Coronary artery (tissue), 2 donors: ENCODE results near the gene RTRAF.
A peak's percentile ranks its signal among the peaks of the same experiment; 100 is the strongest.

Experiments
- DNase-seq: peaks from one replicate; pipeline ENCODE4 v3.0.0-alpha.2; 2017; ENCODE audit warnings: low spot score
- H3K27ac ChIP-seq, 2 donors: fragments of 200-600 bp; sonication (generic); one replicate each; pipeline ENCODE4 v1.5.1; 2016 to 2019
- H3K4me3 ChIP-seq: fragments of 200-600 bp; sonication (generic); 2 replicates; pipeline ENCODE4 v1.5.1; 2016; ENCODE audit warnings: mild to moderate bottlenecking, moderate library complexity
- TF ChIP-seq, protein P1 (sequence below): fragments of 200-600 bp; sonication (generic); IDR thresholded peaks from one replicate; pipeline ENCODE4 v1.5.1; 2019; ENCODE audit warnings: antibody characterized with exemption

RTRAF gene

GRCh38 chr14:52051871-52052270 is 62.5 kb downstream of the RTRAF start:
- TF ChIP-seq, protein P1, sequence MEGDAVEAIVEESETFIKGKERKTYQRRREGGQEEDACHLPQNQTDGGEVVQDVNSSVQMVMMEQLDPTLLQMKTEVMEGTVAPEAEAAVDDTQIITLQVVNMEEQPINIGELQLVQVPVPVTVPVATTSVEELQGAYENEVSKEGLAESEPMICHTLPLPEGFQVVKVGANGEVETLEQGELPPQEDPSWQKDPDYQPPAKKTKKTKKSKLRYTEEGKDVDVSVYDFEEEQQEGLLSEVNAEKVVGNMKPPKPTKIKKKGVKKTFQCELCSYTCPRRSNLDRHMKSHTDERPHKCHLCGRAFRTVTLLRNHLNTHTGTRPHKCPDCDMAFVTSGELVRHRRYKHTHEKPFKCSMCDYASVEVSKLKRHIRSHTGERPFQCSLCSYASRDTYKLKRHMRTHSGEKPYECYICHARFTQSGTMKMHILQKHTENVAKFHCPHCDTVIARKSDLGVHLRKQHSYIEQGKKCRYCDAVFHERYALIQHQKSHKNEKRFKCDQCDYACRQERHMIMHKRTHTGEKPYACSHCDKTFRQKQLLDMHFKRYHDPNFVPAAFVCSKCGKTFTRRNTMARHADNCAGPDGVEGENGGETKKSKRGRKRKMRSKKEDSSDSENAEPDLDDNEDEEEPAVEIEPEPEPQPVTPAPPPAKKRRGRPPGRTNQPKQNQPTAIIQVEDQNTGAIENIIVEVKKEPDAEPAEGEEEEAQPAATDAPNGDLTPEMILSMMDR: no peak
- no peak overlapping the region for H3K4me3 ChIP-seq
- peak overlapping the region; percentile 16 to 57 for H3K27ac ChIP-seq
- no peak for DNase-seq

DNA sequence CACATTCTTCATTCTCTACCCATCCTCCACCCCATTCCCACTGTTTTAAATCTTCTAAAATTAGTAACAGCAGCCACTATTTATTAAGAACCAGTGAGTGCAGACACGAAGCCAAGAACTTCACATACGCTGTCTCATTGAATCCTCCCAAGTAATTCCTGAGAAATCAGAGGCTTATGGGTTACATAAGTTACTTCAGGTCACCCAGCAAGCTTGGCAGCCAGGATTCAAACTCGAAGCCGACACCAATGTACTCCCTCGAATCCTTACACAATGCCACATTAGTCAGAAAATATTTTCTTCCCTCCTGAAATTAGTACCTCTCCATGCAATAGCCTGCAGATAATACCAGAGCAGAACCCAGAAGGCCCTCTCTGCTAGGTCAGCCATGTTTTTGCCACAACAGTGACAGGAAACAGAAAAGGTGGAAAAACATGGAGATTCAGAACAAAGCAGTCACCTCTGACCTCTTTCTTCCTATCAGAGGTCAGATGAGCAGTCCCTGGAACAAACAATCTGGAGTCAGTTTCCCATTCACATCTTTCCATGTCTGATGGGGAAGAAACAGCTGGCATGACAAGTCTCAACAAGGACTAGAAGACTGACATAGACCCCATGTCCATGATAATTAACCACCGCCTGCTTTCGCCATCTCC is 63.1 kb downstream of the RTRAF start:
- TF ChIP-seq, protein P1: no peak
- Histone ChIP-seq H3K4me3 (no peak overlapping the region), H3K27ac (peak overlapping the region; percentile 16 to 57)
- DNase-seq: no peak

DNA sequence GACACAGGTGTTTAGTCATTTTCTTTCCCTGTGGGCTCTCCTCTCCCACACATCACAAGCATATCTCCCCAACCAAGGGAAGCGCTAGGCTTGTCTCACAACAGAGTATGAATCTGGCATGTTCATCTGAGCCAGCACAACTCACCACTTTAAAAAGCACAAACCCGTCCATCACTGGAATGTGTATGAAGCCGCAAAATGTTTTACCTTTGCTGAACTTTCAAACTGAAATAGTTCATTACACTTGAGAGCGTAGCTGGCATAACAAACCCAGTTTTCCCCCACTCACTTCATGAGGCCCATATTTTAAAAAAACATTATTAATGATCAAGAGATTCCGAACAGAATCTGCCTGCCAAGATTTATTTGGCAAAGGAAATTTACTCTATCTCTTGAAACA is 63.7 kb downstream of the RTRAF start:
- H3K4me3 ChIP-seq: no peak overlapping the region
- no peak for DNase-seq

GRCh38 chr14:52054678-52055077 is 65.3 kb downstream of the RTRAF start:
- DNase-seq: no peak
- Histone ChIP-seq H3K27ac (peak overlapping the region in 1 of 2 donors; percentile 56), H3K4me3 (no peak overlapping the region)
- TF ChIP-seq, protein P1: no peak

More for the DNA sequence above, 63.7 kb downstream of the RTRAF start:
- H3K27ac ChIP-seq: peak overlapping the region in 1 of 2 donors; percentile 57
- TF ChIP-seq, protein P1: no peak

GRCh38 chr14:52055167-52055566 is 65.8 kb downstream of the RTRAF start:
- DNase-seq: no peak
- Histone ChIP-seq H3K4me3 (no peak overlapping the region), H3K27ac (no peak overlapping the region)
- TF ChIP-seq, protein P1: no peak

GRCh38 chr14:52058341-52058740 is 69.0 kb downstream of the RTRAF start:
- no peak for DNase-seq
- Histone ChIP-seq H3K4me3 (no peak overlapping the region), H3K27ac (peak overlapping the region in 1 of 2 donors; percentile 16)
- TF ChIP-seq, protein P1: no peak

GRCh38 chr14:52059649-52060048 is 70.3 kb downstream of the RTRAF start:
- H3K27ac ChIP-seq: peak overlapping the region; percentile 12 to 52
- H3K4me3 ChIP-seq: no peak overlapping the region
- TF ChIP-seq, protein P1: no peak
- no peak for DNase-seq
